ENCODE measurements around the gene MARCHF5. TPM values are rescaled to one million over a fixed set of nuclear protein-coding genes. Genes with fewer than 3 reads are reported as not detected.
"Not testable (repeated sequence)": the region's sequence is repeated elsewhere in the genome, so short reads cannot be mapped to it uniquely, and the experiment has no call there.

MARCHF5 gene
- total and polyA plus RNA-seq, 2 of the 4 experiments (the other 2 are of a cell fraction) = 14.9 to 30.0 TPM

DNA sequence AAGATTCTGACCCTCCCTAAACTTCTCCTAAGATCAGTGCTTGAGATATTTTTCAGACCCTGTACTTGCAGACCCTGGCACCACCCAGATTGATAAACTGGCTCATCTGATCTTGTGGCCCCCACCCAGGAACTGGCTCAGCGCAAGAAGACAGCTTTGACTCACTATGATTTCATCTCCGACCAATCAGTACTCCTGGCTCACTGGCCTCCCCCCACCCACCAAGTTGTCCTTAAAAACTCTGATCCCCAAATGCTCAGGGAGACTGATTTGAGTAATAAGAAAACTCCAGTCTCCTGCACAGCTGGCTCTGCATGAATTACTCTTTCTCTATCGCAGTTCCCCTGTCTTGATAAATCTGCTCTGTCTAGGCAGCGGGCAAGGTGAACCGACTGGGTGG, 111.3 kb downstream of the MARCHF5 start:
- H3K79me1 ChIP-seq (ENCODE audit: low read depth in 1 of 2, low read length in 2 of 2); H2AK9ac ChIP-seq (replicated peaks; ENCODE audit: low read depth, low read length, poor library complexity); BruUV-seq (replicated peaks); H2AK5ac ChIP-seq (ENCODE audit: low read depth, low read length); H2BK15ac ChIP-seq (ENCODE audit: low read depth, low read length); H3K4me3 ChIP-seq (ENCODE audit: insufficient read depth, low read depth, low read length); H4K20me1 ChIP-seq (ENCODE audit: insufficient read depth, low read length); H3K36me3 ChIP-seq (ENCODE audit: control insufficient read depth, insufficient read depth, low read length); H2BK120ac ChIP-seq (ENCODE audit: low read depth, low read length); H3K9ac ChIP-seq (ENCODE audit: low read depth, low read length); H3K9me1 ChIP-seq (ENCODE audit: insufficient read depth, low read length); H4K5ac ChIP-seq (ENCODE audit: low read depth, low read length); H3K9me3 ChIP-seq (ENCODE audit: control insufficient read depth, insufficient read depth, low read length); H4K8ac ChIP-seq (ENCODE audit: low read depth in 2 of 2, low read length in 2 of 2); POLR2A ChIA-PET (ENCODE audit: unreplicated experiment); H3K4me1 ChIP-seq (ENCODE audit: control insufficient read depth, insufficient read depth, low read length); H2BK20ac ChIP-seq (ENCODE audit: low read depth, low read length); H3K27me3 ChIP-seq (ENCODE audit: control insufficient read depth, insufficient read depth, low read length); H3K18ac ChIP-seq (ENCODE audit: low read depth, low read length); H3K4me2 ChIP-seq (ENCODE audit: low read depth, low read length); H3K27ac ChIP-seq (ENCODE audit: insufficient read depth, low read length); CTCF ChIA-PET; H2AFZ ChIP-seq (replicated peaks; ENCODE audit: low read length, poor library complexity); H3K14ac ChIP-seq (replicated peaks; ENCODE audit: low read depth, low read length); H4K91ac ChIP-seq (ENCODE audit: insufficient read depth, low read depth, low read length); dilution Hi-C loops (cut with HindIII; ENCODE audit: low sequenced_read_pairs, unreplicated experiment); intact Hi-C loops (cut with micrococcal nuclease); DNase-seq; H3K4ac ChIP-seq (ENCODE audit: low read depth, low read length); H2BK5ac ChIP-seq (ENCODE audit: low read depth, low read length, poor library complexity, severe bottlenecking); H3K56ac ChIP-seq (ENCODE audit: extremely low read depth, insufficient read depth, low read length); in situ Hi-C loops (cut with MboI; ENCODE audit: low sequenced_read_pairs); ATAC-seq (ENCODE audit: low read depth); H3K23ac ChIP-seq (ENCODE audit: low read depth, low read length): not testable (repeated sequence)
- WGBS, 2 experiments (ENCODE audit: extremely low coverage in 2 of 2, insufficient read length in 1 of 2) = 92% methylated on average over 2 of the region's 5 CpGs; no CpG with 5 or more reads in 1 of the 2 experiments

Small RNA genes lying within 50 kb of the gene (microRNA-seq; reads per million reads assigned to microRNA genes)
- not detected for gene RF00019 (ENCODE audit: insufficient read depth, insufficient read length)
- not detected for gene RNY3P12 (ENCODE audit: insufficient read depth, insufficient read length)

Small RNA genes lying within 50 kb of the gene (small RNA-seq; reads per million reads assigned to genes)
- gene RF00019 = 0 reads per million in 5 experiments
- 0 to 25.3 (median 0.15) reads per million in 5 experiments for gene RNY3P12

Other genes starting within 250 kb of the MARCHF5 start
- gene CPEB3, start 89 bp upstream of the MARCHF5 start, total RNA-seq (2012; rRNA removed) = 0.18 and 0.28 TPM in 2 replicates
- gene CPEB3, start 89 bp upstream of the MARCHF5 start, polyA plus RNA-seq (2012; rRNA removed) = 0.26 and 0.36 TPM in 2 replicates